Hepatocyte (in vitro differentiated cells): Measurements from ENCODE around the gene PLEKHA5.

Source experiments
- EZH2 ChIP-seq: fragments of 200-600 bp; sonication (generic); IDR thresholded peaks from 2 replicates; pipeline ENCODE4 v1.6.1; 2016; ENCODE audit warnings: antibody characterized with exemption, mild to moderate bottlenecking, borderline replicate concordance
- EZH2phosphoT487 ChIP-seq: fragments of 200-600 bp; sonication (generic); IDR thresholded peaks from one replicate; pipeline ENCODE4 v1.6.1; 2018; ENCODE audit warnings: antibody characterized with exemption, mild to moderate bottlenecking, low read depth, moderate library complexity; ENCODE audit not compliant: unreplicated experiment, severe bottlenecking
- TF ChIP-seq, protein P1 (sequence below): fragments of 200-600 bp; sonication (generic); IDR thresholded peaks from 2 replicates; pipeline ENCODE4 v1.5.1; 2016; ENCODE audit warnings: antibody characterized with exemption, mild to moderate bottlenecking; ENCODE audit not compliant: poor library complexity

DNA sequence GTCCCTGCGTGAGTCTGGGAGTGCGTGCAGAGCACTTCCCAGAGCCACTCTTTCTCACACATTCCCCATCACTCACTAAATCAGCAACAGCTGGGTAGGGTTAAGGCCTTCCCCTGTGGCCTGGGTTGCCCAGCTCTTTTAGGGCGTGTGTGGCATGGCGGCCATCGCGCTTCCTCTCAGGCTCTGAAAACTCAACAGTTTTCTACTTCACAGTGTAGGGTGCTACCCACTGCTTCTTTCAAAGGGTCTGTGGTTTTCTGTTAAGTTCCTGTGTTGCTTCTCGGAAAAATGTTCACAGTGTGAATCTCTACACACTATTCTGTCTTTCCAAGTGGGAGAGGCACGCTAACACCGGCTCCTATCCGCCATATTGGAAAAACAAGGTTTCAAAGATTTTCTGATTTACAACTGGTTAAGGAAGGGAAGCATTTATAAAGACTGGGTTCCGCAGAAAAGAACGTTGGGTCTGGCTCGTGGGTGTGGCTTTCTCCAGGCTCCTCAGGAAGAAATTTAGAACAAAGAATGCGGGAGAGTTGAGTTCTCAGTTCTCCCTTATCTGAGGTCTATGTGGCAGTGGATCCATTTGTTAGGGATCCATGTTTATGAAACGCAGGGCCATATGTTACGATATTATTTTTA, 274.8 kb downstream of the PLEKHA5 start:
- TF ChIP-seq, protein P1, sequence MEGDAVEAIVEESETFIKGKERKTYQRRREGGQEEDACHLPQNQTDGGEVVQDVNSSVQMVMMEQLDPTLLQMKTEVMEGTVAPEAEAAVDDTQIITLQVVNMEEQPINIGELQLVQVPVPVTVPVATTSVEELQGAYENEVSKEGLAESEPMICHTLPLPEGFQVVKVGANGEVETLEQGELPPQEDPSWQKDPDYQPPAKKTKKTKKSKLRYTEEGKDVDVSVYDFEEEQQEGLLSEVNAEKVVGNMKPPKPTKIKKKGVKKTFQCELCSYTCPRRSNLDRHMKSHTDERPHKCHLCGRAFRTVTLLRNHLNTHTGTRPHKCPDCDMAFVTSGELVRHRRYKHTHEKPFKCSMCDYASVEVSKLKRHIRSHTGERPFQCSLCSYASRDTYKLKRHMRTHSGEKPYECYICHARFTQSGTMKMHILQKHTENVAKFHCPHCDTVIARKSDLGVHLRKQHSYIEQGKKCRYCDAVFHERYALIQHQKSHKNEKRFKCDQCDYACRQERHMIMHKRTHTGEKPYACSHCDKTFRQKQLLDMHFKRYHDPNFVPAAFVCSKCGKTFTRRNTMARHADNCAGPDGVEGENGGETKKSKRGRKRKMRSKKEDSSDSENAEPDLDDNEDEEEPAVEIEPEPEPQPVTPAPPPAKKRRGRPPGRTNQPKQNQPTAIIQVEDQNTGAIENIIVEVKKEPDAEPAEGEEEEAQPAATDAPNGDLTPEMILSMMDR, result no peak
- TF ChIP-seq EZH2, result no peak
- no peak for TF ChIP-seq EZH2phosphoT487
